GM19025 (cell line): ENCODE results near the gene SMAD6.

Experiments
- ATAC-seq: cut with Tn5 transposase; IDR thresholded peaks from one replicate; pipeline ENCODE4 v1.9.1; 2021; ENCODE audit warnings: mild to moderate bottlenecking, low read depth, moderate library complexity; ENCODE audit not compliant: unreplicated experiment

SMAD6 gene

GRCh38 chr15:66737243-66738010 lies 35.4 kb downstream of the SMAD6 start:
- no peak for ATAC-seq

DNA sequence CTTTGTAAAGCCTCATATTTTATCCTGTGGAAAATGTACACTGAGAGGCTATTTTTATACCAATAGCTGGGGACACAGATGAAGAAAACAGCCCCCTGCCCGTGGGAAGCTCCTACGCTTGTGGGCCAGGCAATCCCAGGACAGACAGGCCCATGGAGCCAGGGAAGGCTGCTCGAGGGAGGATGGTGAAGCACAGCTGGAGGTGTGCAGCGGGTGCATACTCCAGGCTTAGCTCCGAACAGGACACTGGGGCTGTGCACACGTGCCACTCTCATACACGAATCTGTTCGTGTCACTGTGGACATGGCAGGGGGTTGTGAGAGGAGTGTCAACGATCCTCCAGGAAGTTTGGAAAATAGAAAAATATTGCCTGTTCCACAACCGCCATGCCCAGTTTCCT lies 36.1 kb downstream of the SMAD6 start:
- ATAC-seq: no peak

DNA sequence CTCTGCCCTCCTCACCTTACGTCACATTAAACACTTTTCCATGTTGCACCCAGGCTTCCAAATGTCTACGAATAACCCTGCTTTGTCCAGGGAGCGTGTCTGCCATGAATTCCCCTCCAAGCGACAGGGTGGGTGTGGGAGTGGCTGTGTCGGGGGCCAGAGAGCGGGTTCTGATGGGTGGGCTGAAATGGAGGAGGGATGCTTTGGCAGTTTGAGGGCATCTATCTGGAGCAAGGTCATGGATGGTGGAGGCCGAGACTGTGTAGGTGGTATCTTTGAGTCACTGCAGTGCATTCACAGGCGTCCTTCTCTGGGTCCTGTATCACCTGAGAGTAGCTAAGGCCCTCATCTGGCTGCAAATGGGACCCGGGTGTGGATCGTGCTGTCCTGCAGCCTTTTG lies 36.6 kb downstream of the SMAD6 start:
- ATAC-seq: no peak

DNA sequence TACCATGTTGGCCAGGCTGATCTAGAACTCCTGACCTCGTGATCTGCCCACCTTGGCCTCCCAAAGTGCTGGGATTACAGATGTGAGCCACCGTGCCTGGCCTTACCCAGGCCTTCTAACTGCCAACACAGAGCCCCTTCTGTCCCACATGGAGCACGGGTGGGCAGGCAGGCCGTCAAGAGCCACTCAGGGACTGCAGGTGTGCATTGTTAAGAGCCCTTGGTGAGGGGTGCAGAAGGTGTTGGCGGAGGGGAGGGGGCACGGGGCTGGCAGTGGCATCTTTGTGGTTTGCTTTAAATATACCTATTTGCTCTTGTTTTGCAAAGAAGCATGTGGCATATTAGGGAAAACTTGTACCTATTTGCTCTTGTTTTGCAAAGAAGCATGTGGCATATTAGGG lies 37.3 kb downstream of the SMAD6 start:
- ATAC-seq: no peak

GRCh38 chr15:66740802-66741201 lies 38.8 kb downstream of the SMAD6 start:
- no peak for ATAC-seq

- no peak for ATAC-seq
Observed at GRCh38 chr15:66741646-66742045, 39.6 kb downstream of the SMAD6 start.

DNA sequence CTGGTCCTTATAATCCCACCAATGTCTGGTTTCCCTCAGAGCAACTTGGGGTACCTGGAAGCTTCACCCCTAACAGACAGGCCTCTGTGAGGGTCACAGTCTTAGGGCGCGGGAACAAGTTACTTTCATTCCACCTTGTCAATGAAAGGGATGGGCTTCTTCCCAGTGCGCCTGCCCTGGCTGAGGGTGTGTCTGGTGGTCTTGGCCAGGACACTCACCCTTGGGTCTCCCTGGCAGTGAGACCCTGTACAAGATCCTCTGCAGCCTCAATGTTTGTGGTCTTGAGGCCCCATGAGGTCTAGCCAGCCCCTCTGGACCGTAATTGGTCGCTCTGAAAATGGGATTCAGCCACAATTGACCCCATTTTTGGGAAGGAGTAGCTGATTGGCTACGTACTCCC lies 40.2 kb downstream of the SMAD6 start:
- ATAC-seq: no peak

DNA sequence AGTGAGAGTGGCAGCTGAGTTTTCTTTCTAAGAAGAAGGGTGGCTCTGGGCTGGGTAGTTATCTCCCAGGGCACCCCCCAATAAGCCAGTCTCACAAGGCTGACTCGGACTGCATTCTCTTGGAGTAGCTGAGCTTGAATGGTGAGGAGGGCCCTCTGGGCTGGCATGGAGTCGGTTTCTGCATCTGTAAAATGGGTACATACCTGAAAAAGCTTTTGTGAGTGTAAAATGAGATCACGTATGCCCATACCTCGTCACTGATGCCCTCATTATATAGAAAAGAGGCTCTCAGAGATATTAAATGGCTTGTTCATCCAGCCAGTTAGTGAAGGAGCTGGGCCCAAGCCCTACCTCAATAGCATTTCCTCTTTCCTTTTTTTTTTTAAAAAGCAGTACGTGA lies 41.2 kb downstream of the SMAD6 start:
- ATAC-seq: no peak

- ATAC-seq: no peak
Observed at GRCh38 chr15:66743703-66744536, 41.9 kb downstream of the SMAD6 start.

GRCh38 chr15:66744610-66745279 lies 42.7 kb downstream of the SMAD6 start:
- ATAC-seq: no peak

GRCh38 chr15:66745530-66746230 lies 43.6 kb downstream of the SMAD6 start:
- ATAC-seq: no peak

- no peak for ATAC-seq
Observed at GRCh38 chr15:66746231-66746605, 44.2 kb downstream of the SMAD6 start.

DNA sequence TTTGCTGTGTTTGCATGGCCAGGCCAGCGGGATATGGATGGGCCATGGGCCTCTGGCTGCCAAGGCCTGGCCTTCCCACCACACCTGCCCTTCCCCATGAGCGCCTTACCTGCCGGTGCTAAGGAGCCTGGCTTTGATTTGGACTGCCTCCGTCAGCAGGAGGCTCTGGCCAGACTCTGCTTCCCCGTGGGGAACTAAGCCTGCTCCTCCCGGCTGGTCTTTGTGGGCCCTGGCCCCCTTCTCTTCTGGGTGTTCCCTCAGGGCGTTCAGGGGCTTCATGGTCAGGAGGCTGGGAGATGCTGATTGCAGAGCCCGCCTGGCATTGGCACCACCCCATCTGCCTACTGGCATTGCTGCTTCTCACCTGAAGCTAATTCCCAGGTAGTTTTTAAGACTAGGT lies 45.2 kb downstream of the SMAD6 start:
- no peak for ATAC-seq

- ATAC-seq: no peak
Observed at GRCh38 chr15:66747886-66748707, 46.1 kb downstream of the SMAD6 start.

DNA sequence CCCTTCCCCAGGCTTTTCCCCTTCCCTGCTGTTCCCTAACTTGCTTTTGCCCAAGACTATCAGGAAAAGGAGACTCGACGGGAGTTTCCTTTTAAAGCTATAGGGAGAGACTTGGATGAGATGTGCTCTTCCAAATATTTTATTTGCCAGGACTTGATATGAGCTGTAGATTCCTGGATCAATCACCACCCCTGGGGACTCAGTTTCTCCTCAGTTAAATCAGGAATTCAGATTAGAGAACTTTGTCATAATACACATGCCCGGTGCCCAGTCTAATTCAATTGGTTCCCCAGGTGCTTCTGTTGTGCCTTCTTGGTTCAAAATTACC lies 46.6 kb downstream of the SMAD6 start:
- no peak for ATAC-seq

- no peak for ATAC-seq
Observed at GRCh38 chr15:66749841-66750575, 48.0 kb downstream of the SMAD6 start.

DNA sequence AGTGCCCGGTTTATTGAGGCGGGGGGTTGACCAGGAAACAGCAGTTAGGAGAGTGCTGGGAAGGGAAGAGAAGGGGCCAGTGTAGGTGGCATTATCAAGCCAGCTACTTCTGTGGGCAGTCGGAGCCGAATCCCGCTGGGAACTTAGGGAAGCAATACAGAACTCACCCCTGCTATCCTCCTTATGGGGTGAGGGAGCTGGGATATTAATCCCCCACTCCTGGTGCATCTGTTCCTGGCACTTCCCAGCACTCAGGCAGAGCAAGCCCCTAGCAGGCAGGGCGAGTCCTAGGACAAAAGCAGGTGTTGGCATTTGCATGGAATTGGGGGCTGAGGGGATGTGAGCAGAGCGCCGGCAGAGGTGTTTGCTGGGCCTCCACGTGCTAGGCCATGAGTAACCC lies 48.6 kb downstream of the SMAD6 start:
- ATAC-seq: no peak

DNA sequence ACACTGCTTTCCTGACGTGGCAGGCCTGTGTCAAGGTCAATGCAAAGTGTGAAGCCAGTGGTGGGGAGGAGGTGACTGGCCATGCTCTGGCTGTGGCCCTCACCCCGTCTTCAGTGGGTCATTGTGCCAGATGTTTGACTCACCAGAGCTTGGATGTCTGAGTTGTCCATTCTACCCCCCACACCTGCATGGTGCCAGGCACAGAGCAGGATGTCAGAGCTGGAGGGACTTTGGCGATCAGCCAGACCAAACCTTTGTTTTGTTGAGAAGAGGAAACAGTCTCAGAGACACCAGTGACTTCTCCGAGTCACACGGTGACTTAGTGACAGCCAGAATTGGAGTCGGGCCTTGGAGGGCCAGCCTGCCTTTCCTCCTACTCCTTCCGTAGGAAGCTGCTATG lies 49.5 kb downstream of the SMAD6 start:
- ATAC-seq: no peak

GRCh38 chr15:66752078-66752477 lies 50.0 kb downstream of the SMAD6 start:
- no peak for ATAC-seq
